WERI-Rb-1 (cell line): ENCODE results near the gene QSER1.

Source experiments
- DNase-seq: peaks from one replicate; pipeline ENCODE4 v3.0.0-alpha.2; 2020
- H3K27ac ChIP-seq: fragments of 250-450 bp; sonication (Bioruptor Pico); 2 replicates; pipeline ENCODE4 v1.5.1; 2020; ENCODE audit warnings: mild to moderate bottlenecking, moderate library complexity
- H3K27me3 ChIP-seq: fragments of 250-450 bp; sonication (Bioruptor Pico); 2 replicates; pipeline ENCODE4 v1.5.1; 2021; ENCODE audit warnings: mild to moderate bottlenecking, low read depth, moderate library complexity; ENCODE audit not compliant: insufficient read depth, severe bottlenecking
- H3K36me3 ChIP-seq: fragments of 250-450 bp; sonication (Bioruptor Pico); 2 replicates; pipeline ENCODE4 v1.5.1; 2020; ENCODE audit warnings: mild to moderate bottlenecking, moderate library complexity
- H3K4me3 ChIP-seq: 2 replicates; pipeline ENCODE4 v1.5.1; 2011; ENCODE audit warnings: low read depth, mild to moderate bottlenecking, control low read depth, low read length
- H3K9me3 ChIP-seq: fragments of 250-450 bp; sonication (Bioruptor Pico); 2 replicates; pipeline ENCODE4 v1.5.1; 2021; ENCODE audit warnings: mild to moderate bottlenecking, moderate library complexity; ENCODE audit not compliant: severe bottlenecking
- CTCF ChIP-seq: IDR thresholded peaks from 2 replicates; pipeline ENCODE4 v1.5.1; 2011; ENCODE audit warnings: low read depth, mild to moderate bottlenecking, control low read depth, inconsistent platforms, low read length

Gene QSER1

DNA sequence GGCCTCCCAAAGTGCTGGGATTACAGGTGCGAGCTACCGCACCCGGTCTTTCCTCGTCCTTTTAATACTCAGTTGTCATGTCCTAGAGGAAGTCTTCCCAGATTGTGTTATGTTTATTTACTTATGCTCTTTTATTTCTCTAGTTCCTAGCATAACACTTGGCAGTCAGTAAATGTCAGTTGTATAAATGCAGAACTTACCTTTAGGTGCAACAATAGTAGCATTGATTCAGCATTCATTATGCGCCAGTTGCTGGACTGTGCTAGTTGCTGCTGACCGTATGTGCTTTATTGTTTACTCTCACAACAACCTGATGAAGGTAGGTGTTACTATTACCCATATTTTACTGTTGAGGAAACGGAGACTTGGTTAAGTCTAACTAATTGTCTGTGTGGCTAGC, 20.8 kb downstream of the QSER1 start:
- Histone ChIP-seq H3K36me3 (peaks cover 25% of the 10 kb centered on the region), H3K4me3 (no peak overlapping the region), H3K9me3 (no peaks in the 10 kb centered on the region), H3K27me3 (no peaks in the 10 kb centered on the region), H3K27ac (no peak overlapping the region)
- no peak for TF ChIP-seq CTCF
- no peak for DNase-seq

- TF ChIP-seq CTCF = no peak
- no peak for DNase-seq
- H3K27ac ChIP-seq = no peak overlapping the region
- peaks cover 19% of the 10 kb centered on the region for H3K36me3 ChIP-seq
- no peaks in the 10 kb centered on the region for H3K9me3 ChIP-seq
- no peak overlapping the region for H3K4me3 ChIP-seq
- H3K27me3 ChIP-seq = no peaks in the 10 kb centered on the region
Observed at GRCh38 chr11:32916361-32916760, 23.8 kb downstream of the QSER1 start.

DNA sequence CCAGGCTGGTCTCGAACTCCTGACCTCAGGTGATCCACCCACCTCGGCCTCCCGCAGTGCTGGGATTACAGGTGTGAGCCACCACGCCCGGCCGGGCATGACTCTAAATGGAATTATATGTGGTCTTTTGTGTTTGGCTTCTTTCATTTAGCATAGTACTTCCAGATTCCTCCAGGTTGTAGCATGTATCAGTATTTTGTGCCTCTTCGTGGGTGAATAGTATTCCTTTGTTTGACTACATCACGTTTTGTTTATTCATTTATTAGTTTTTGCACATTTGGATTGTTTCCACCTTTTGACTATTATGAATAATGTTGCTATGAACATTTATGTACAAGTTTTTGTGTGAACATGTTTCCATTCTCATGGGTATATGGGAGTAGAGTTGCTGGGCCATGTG, 24.4 kb downstream of the QSER1 start:
- Histone ChIP-seq H3K27me3 (no peaks in the 10 kb centered on the region), H3K9me3 (no peaks in the 10 kb centered on the region), H3K27ac (no peak overlapping the region), H3K36me3 (peaks cover 12% of the 10 kb centered on the region), H3K4me3 (no peak overlapping the region)
- TF ChIP-seq CTCF = no peak
- no peak for DNase-seq

DNA sequence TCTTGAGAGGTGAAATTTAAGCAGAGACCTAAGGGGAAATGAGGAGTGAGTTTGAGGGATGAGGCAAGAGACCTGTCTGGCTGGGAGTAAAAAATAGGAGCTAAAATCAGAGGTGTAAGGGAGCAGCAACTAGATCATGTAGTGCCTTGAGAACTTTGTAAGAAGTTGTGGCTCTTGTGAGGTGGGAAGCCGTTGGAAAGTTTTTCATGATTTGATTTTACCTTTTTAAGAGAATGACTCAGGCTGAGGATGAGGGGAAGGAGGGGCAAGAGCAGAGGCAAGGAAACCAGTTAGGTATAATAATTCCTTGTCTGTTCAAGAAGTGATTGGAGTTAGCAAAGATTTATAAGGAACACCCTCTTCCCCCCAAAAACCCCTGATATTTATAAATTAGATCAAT, 25.8 kb downstream of the QSER1 start:
- no peaks in the 10 kb centered on the region for H3K9me3 ChIP-seq
- DNase-seq = no peak
- peaks cover 5% of the 10 kb centered on the region for H3K36me3 ChIP-seq
- no peaks in the 10 kb centered on the region for H3K27me3 ChIP-seq
- no peak overlapping the region for H3K27ac ChIP-seq
- no peak overlapping the region for H3K4me3 ChIP-seq
- TF ChIP-seq CTCF = no peak

DNA sequence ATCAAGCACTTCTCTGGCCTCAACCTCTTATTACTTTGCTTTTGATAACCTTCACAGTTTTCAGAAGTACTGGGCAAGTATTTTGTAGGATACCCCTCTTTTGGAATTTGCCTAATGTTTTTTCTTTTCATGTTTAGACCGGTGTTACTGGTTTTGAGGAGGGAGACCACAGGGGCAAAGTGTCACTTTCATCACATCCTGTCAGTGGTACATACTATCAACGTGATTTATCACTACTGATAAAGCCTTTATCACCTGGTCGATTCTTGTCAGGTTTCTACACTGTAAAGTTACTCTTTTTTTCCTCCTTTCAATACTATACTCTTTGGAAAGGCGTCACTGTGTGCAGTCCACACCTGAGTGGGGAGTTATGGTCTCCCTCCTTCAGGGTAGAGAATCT, 26.7 kb downstream of the QSER1 start:
- Histone ChIP-seq H3K4me3 (no peak overlapping the region), H3K36me3 (peaks cover 3% of the 10 kb centered on the region), H3K9me3 (no peaks in the 10 kb centered on the region), H3K27me3 (no peaks in the 10 kb centered on the region), H3K27ac (no peak overlapping the region)
- TF ChIP-seq CTCF = no peak
- DNase-seq = no peak

DNA sequence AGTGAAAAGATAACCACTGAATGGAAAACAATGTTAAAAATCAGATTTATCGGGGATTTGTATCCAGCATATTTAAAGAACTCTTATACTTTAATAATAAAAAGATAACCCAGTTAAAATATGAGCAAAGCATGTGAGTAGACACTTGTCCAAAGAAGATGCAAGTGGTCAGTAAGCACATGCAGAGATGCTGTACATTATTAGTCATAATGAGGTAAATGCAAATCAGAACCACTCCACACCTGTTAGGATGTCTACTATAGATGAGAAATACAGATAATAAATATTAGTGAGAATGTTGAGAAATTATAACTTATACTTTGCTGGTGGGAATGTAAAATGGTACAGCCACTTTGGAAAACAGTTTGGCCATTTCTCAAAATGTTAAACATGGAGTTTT, 28.0 kb downstream of the QSER1 start:
- H3K36me3 ChIP-seq = peaks cover 4% of the 10 kb centered on the region
- H3K4me3 ChIP-seq = no peak overlapping the region
- no peaks in the 10 kb centered on the region for H3K27me3 ChIP-seq
- H3K27ac ChIP-seq = no peak overlapping the region
- TF ChIP-seq CTCF = no peak
- H3K9me3 ChIP-seq = no peaks in the 10 kb centered on the region
- no peak for DNase-seq
